Smooth muscle cell (in vitro differentiated cells): Measurements from ENCODE around the gene MTCL1. TPM values are rescaled to one million over a fixed set of nuclear protein-coding genes. Genes with fewer than 3 reads are reported as not detected.

Experiments
- DNase-seq: peaks from one replicate; lab custom pipeline; 2025; ENCODE audit not compliant: unreplicated experiment; lab: John Stamatoyannopoulos, UW
- H2AFZ ChIP-seq: fragments of 200-600 bp; sonication (generic); 2 replicates; pipeline ENCODE4 v1.6.0; 2016; ENCODE audit warnings: antibody characterized with exemption, low read depth, mild to moderate bottlenecking
- H3F3A ChIP-seq: fragments of 200-600 bp; sonication (generic); 2 replicates; pipeline ENCODE4 v1.6.0; 2017; ENCODE audit warnings: antibody characterized with exemption, low read depth
- H3K27ac ChIP-seq: fragments of 200-600 bp; sonication (generic); 2 replicates; pipeline ENCODE4 v1.5.1; 2016; ENCODE audit warnings: low read depth, mild to moderate bottlenecking
- H3K27me3 ChIP-seq: fragments of 200-600 bp; sonication (generic); 2 replicates; pipeline ENCODE4 v1.6.1; 2016; ENCODE audit warnings: low read depth, mild to moderate bottlenecking
- H3K36me3 ChIP-seq: fragments of 200-600 bp; sonication (generic); 2 replicates; pipeline ENCODE4 v1.5.1; 2016; ENCODE audit warnings: low read depth
- H3K4me1 ChIP-seq: fragments of 200-600 bp; sonication (generic); 2 replicates; pipeline ENCODE4 v1.5.1; 2016; ENCODE audit warnings: low read depth
- H3K4me2 ChIP-seq: fragments of 200-600 bp; sonication (generic); 2 replicates; pipeline ENCODE4 v1.6.0; 2016; ENCODE audit warnings: mild to moderate bottlenecking
- H3K4me3 ChIP-seq: fragments of 200-600 bp; sonication (generic); 2 replicates; pipeline ENCODE4 v1.5.1; 2016; ENCODE audit warnings: mild to moderate bottlenecking
- H3K79me2 ChIP-seq: fragments of 200-600 bp; sonication (generic); 2 replicates; pipeline ENCODE4 v1.6.0; 2016; ENCODE audit warnings: low read depth, mild to moderate bottlenecking
- H3K9ac ChIP-seq: fragments of 200-600 bp; sonication (generic); 2 replicates; pipeline ENCODE4 v1.6.0; 2016; ENCODE audit warnings: low read depth
- H3K9me3 ChIP-seq: fragments of 200-600 bp; sonication (generic); replicated peaks from 2 replicates; pipeline ENCODE4 v1.5.1; 2016; ENCODE audit warnings: low read depth
- H4K20me1 ChIP-seq: fragments of 200-600 bp; sonication (generic); 2 replicates; pipeline ENCODE4 v1.6.0; 2016; ENCODE audit warnings: low read depth
- CTCF ChIP-seq: fragments of 200-600 bp; sonication (generic); IDR thresholded peaks from 2 replicates; pipeline ENCODE4 v1.5.1; 2017; ENCODE audit warnings: borderline replicate concordance, mild to moderate bottlenecking, antibody characterized with exemption; ENCODE audit not compliant: insufficient read depth, poor library complexity, severe bottlenecking
- WGBS: methylation state at CpG from one replicate; pipeline ENCODE4 v1.1.7; 2016; ENCODE audit warnings: low lambda C conversion rate; 5-methylcytosine and 5-hydroxymethylcytosine counted together
- polyA plus RNA-seq: library from polyadenylated mRNA; unstranded; fragments of >200 nt; fragmentation: Nextera tagmentation; extraction: Ambion mirVana; gene quantifications from 2 replicates; pipeline ENCODE4 v1.2.1, GENCODE V29; 2016
- total RNA-seq: library from RNA; depleted of rRNA; stranded (reverse); fragments of >200 nt; gene quantifications from 2 replicates; pipeline ENCODE4 v1.2.3, GENCODE V29; 2014

MTCL1 gene
- total and polyA plus RNA-seq, 2 experiments from 2014 or later: 5.5 to 15.2 TPM

GRCh38 chr18:8854550-8854949, 149.2 kb downstream of the MTCL1 start:
- 59% methylated on average over 4 of the region's 4 CpGs for WGBS
- Histone ChIP-seq H3K36me3 (no peaks in the 10 kb centered on the region), H3K4me3 (no peak overlapping the region)

GRCh38 chr18:8854962-8855361, 149.6 kb downstream of the MTCL1 start:
- Histone ChIP-seq H3K27ac (no peak overlapping the region), H3K9ac (no peak overlapping the region), H3K9me3 (no peaks in the 10 kb centered on the region), H3K36me3 (no peaks in the 10 kb centered on the region), H3K79me2 (no peaks in the 10 kb centered on the region), H3K4me1 (no peaks in the 10 kb centered on the region), H3K4me2 (no peak overlapping the region), H3K27me3 (no peaks in the 10 kb centered on the region), H3K4me3 (no peak overlapping the region), H3F3A (no peaks in the 10 kb centered on the region), H4K20me1 (no peaks in the 10 kb centered on the region), H2AFZ (no peak overlapping the region)
- DNase-seq: no peak
- TF ChIP-seq CTCF: no peak
- WGBS: 57% methylated on average over 2 of the region's 2 CpGs

More at GRCh38 chr18:8854550-8854949, 149.2 kb downstream of the MTCL1 start:
- Histone ChIP-seq H3K9ac (no peak overlapping the region), H3K9me3 (no peaks in the 10 kb centered on the region), H4K20me1 (no peaks in the 10 kb centered on the region), H3F3A (no peaks in the 10 kb centered on the region), H3K79me2 (no peaks in the 10 kb centered on the region), H2AFZ (no peak overlapping the region), H3K27me3 (no peaks in the 10 kb centered on the region), H3K27ac (no peak overlapping the region), H3K4me2 (no peak overlapping the region), H3K4me1 (no peaks in the 10 kb centered on the region)
- no peak for TF ChIP-seq CTCF
- DNase-seq: no peak

- H3K27me3 ChIP-seq: no peaks in the 10 kb centered on the region
- H3K9me3 ChIP-seq: no peaks in the 10 kb centered on the region
- WGBS: 72% methylated on average over 8 of the region's 8 CpGs
- no peaks in the 10 kb centered on the region for H3K4me1 ChIP-seq
- no peak overlapping the region for H3K4me3 ChIP-seq
- H3K4me2 ChIP-seq: no peak overlapping the region
- no peak for TF ChIP-seq CTCF
- no peaks in the 10 kb centered on the region for H3F3A ChIP-seq
- no peak for DNase-seq
- H2AFZ ChIP-seq: peak overlapping the region; percentile 31
- no peaks in the 10 kb centered on the region for H3K79me2 ChIP-seq
- no peaks in the 10 kb centered on the region for H3K36me3 ChIP-seq
- no peak overlapping the region for H3K27ac ChIP-seq
- no peaks in the 10 kb centered on the region for H4K20me1 ChIP-seq
- no peak overlapping the region for H3K9ac ChIP-seq
Measured at GRCh38 chr18:8856212-8856611, 150.9 kb downstream of the MTCL1 start.

- Histone ChIP-seq H3K36me3 (no peaks in the 10 kb centered on the region), H3K4me2 (no peak overlapping the region), H3K79me2 (no peaks in the 10 kb centered on the region), H4K20me1 (no peaks in the 10 kb centered on the region), H3K9ac (no peak overlapping the region), H3K27me3 (no peaks in the 10 kb centered on the region), H3K4me3 (no peak overlapping the region), H2AFZ (no peak overlapping the region), H3K27ac (no peak overlapping the region), H3K4me1 (no peaks in the 10 kb centered on the region), H3F3A (no peaks in the 10 kb centered on the region), H3K9me3 (no peaks in the 10 kb centered on the region)
- no peak for TF ChIP-seq CTCF
- no peak for DNase-seq
- 94% methylated on average over 33 of the region's 34 CpGs for WGBS
Measured at GRCh38 chr18:8856769-8857393, 151.5 kb downstream of the MTCL1 start.
